Stimulated activated memory B cell treated with anti-CD40 and anti-IgM and Interleukin-4, amounts not matched to agents 10 μg/mL and 1 μg/mL and 100 μg/mL, for 72 hours (primary cell): Measurements from ENCODE around the gene PANK3.
A peak's percentile ranks its signal among the peaks of the same experiment; 100 is the strongest.
"Not testable (repeated sequence)": the region's sequence is repeated elsewhere in the genome, so short reads cannot be mapped to it uniquely, and the experiment has no call there.

Experiments used
- ATAC-seq: fragments of 150-1000 bp; cut with Tn5 transposase; 2 replicates; pipeline ENCODE4 v1.10.0; 2021
- H3K27ac Mint-ChIP-seq: one replicate; pipeline ENCODE4 v1.8.0; 2022; ENCODE audit warnings: mild to moderate bottlenecking, mixed read lengths
- H3K27me3 Mint-ChIP-seq: one replicate; pipeline ENCODE4 v1.8.0; 2022; ENCODE audit warnings: mixed read lengths
- H3K36me3 Mint-ChIP-seq: one replicate; pipeline ENCODE4 v1.8.0; 2022; ENCODE audit warnings: mixed read lengths
- H3K4me1 Mint-ChIP-seq: one replicate; pipeline ENCODE4 v1.8.0; 2022; ENCODE audit warnings: mixed read lengths
- H3K4me3 Mint-ChIP-seq: one replicate; pipeline ENCODE4 v1.8.0; 2022; ENCODE audit warnings: mild to moderate bottlenecking, moderate library complexity, mixed read lengths
- H3K9me3 Mint-ChIP-seq: one replicate; pipeline ENCODE4 v1.8.0; 2022; ENCODE audit warnings: mixed read lengths

PANK3 gene

DNA sequence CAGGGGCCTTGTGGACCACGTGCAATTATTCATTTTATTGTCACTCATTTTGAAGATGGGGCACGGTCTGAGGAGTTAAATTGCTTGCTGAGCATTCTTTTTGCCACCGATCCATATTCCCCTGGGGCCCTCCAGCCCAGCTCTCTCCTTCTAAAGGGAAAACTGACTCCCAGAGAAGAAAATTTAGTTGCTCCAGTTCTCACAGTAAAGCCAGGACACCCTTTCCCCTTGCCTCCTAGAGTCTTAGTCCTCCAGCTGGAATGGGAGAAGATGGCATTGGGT is 1.0 kb upstream of the PANK3 start:
- Mint-ChIP-seq H3K9me3 (no peaks in the 10 kb centered on the region), H3K4me3 (peak overlapping the region; percentile 75), H3K4me1 (peaks cover 39% of the 10 kb centered on the region), H3K36me3 (no peaks in the 10 kb centered on the region), H3K27ac (peak overlapping the region; percentile 89), H3K27me3 (no peaks in the 10 kb centered on the region)
- no peak for ATAC-seq

DNA sequence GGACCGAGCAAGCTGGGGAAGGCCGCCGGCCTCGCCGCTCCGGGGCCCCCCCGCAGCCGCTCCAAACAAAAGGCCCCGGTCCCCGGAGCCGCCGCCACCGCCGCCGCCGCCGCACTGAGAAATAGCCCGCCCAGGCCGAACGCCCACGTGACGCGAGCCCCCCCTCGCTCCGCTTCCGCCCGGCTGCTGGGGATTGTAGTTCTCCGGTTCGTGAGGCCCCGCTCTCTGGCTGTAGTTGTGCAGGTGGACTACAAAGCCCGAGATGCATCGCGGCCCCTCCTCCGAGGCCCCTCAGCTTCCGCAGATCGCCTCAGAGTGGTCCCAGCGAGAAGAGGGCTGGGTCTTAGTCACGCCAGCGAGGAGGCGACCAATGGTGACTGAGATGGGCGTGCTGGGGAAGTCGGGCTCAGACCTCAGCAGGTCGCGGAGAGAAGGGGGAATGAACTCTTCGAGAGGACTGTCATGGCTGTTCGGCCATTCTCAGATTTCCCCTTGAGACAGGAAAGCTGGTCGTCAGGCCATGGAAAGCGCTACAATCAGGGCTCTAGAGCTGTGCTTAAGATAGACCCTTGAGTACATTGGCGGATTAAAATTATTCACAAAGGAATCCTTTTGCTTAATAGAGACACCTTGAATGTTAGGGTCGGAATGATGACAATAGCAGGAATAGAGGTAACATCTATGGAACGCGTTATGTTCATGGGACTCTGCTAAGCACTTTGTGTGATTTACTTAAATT is 489 bp upstream of the PANK3 start:
- H3K4me1 Mint-ChIP-seq = peaks cover 41% of the 10 kb centered on the region
- H3K4me3 Mint-ChIP-seq = peak overlapping the region; percentile 75
- peak; percentile 99 for ATAC-seq
- no peaks in the 10 kb centered on the region for H3K36me3 Mint-ChIP-seq
- H3K27ac Mint-ChIP-seq = peak overlapping the region; percentile 89
- no peaks in the 10 kb centered on the region for H3K9me3 Mint-ChIP-seq
- no peaks in the 10 kb centered on the region for H3K27me3 Mint-ChIP-seq

DNA sequence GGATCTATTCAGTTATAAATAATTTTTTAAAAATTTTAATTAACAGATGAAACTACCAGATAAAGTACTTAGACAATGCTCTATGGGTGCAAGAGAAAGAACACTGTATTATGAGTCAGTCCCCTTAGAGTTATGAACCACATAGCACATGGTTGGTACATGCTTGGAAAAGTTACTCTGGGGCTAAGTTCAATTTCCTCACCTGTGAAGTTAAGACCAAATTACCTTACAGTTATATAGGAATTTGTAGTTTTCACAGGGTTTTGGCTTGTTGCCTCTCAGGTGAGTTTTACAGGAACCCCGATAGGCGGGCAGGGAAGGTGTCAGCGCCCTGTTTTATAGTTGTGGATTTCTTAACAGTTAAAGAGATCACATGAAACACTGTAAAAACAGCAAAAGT is 1.2 kb downstream of the PANK3 start:
- Mint-ChIP-seq H3K27ac (peak overlapping the region; percentile 89), H3K4me3 (peak overlapping the region; percentile 87), H3K9me3 (no peaks in the 10 kb centered on the region), H3K4me1 (peaks cover 34% of the 10 kb centered on the region), H3K36me3 (peaks cover under 1% of the 10 kb centered on the region), H3K27me3 (no peaks in the 10 kb centered on the region)
- no peak for ATAC-seq

DNA sequence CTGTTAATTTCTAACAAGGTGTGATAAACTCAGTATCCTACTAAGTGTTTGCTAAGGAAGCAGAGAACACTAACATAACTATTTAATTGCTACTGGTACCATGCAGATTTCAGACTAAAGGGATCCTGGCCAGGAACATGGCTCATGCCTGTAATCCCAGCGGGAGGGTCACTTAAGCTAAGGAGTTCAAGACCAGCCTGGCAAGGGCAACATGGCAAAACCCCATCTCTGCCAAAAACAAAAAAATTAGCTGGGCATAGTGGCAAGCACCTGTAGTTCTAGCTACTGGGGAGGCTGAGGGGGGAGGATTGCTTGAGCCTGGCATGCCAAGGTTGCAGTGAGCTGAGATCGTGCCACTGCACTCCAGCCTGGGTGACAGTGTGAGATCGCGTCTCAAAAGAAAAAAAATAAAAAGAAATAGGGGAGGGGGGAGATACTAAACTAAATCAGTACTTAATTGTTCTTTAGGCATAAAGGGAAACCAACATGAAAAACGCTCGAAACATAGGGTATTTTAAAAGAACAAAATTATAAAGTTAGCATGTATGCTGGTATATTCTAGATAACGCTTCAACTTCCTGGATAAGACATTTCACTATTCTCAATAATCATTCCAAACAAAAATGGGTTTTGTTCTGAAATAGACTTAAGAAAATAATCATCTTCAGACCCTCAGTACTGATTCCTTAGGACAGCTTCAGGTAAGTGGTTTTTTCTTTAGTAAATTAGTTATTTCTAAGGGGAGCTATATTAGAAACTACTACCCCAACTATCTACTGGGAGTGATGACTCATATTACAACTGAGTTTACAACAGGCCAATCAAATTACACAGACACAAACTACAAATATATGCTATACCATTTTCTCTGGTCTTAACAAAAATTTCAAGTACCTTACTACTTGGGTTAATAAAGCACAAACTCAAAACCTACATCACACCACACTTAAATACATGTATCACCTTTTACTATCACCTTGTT is 3.5 kb downstream of the PANK3 start:
- peaks cover 13% of the 10 kb centered on the region for H3K36me3 Mint-ChIP-seq
- no peak overlapping the region for H3K27ac Mint-ChIP-seq
- H3K4me3 Mint-ChIP-seq = peak overlapping the region; percentile 29
- ATAC-seq = no peak
- H3K9me3 Mint-ChIP-seq = no peaks in the 10 kb centered on the region
- no peaks in the 10 kb centered on the region for H3K27me3 Mint-ChIP-seq
- peaks cover 45% of the 10 kb centered on the region for H3K4me1 Mint-ChIP-seq

DNA sequence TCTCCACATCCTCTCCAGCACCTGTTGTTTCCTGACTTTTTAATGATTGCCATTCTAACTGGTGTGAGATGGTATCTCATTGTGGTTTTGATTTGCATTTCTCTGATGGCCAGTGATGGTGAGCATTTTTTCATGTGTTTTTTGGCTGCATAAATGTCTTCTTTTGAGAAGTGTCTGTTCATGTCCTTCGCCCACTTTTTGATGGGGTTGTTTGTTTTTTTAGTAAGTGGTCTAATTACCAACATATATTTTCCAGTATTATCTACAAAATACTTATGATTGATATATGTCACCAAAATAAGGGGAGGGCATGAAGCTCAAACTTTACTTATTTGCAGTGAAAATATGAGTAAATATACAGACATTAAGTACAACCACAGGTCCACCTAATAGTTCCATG is 5.0 kb downstream of the PANK3 start:
- H3K27me3 Mint-ChIP-seq, ATAC-seq, H3K4me3 Mint-ChIP-seq, H3K9me3 Mint-ChIP-seq, H3K27ac Mint-ChIP-seq: not testable (repeated sequence)
- peaks cover 25% of the 10 kb centered on the region for H3K36me3 Mint-ChIP-seq
- H3K4me1 Mint-ChIP-seq = peaks cover 45% of the 10 kb centered on the region

DNA sequence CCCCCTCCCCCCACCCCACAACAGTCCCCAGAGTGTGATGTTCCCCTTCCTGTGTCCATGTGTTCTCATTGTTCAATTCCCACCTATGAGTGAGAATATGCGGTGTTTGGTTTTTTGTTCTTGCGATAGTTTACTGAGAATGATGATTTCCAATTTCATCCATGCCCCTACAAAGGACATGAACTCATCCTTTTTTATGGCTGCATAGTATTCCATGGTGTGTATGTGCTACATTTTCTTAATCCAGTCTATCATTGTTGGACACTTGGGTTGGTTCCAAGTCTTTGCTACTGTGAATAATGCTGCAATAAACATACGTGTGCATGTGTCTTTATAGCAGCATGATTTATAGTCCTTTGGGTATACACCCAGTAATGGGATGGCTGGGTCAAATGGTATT is 5.5 kb downstream of the PANK3 start:
- peaks cover 45% of the 10 kb centered on the region for H3K4me1 Mint-ChIP-seq
- H3K9me3 Mint-ChIP-seq, H3K27me3 Mint-ChIP-seq, ATAC-seq, H3K27ac Mint-ChIP-seq, H3K4me3 Mint-ChIP-seq: not testable (repeated sequence)
- peaks cover 25% of the 10 kb centered on the region for H3K36me3 Mint-ChIP-seq

DNA sequence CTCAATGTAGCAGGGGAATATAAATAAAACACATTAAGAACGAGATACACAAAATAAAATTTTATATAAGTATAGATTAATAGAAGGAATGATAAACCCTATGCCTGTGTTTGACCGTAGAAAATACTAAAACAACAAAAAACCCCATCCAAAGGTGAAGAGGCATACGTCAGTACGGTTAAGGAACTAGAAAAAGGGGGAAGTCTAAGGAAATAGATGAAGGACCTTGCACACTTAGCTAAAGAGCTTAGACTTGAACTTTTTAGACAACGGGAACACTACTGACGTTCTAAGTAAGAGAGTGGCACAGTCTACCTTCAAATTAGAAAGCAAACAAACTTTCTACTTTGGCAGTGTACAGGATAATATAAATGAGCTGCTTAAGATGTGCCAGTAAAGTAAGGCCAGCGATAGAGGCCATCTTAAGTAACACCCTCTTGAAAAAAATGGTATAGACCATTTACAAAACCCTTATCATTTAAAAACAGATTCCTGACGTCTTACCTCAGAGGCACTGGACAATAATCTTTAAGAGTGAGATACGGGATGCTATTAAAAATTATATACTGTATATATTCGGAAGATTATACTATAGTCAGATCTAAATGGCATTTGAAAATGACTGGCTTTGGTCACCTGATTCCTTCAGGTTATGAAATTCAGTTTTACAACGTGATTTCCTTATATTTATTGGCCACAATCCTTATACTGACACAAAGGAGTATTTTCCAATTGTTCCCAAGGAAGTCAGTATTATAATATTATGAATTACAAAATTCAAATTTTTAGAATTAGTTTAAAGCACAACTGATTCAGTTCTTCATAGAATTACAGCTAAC is 8.5 kb downstream of the PANK3 start:
- no peaks in the 10 kb centered on the region for H3K9me3 Mint-ChIP-seq
- ATAC-seq = no peak
- no peak overlapping the region for H3K27ac Mint-ChIP-seq
- H3K27me3 Mint-ChIP-seq = no peaks in the 10 kb centered on the region
- H3K36me3 Mint-ChIP-seq = peaks cover 31% of the 10 kb centered on the region
- H3K4me1 Mint-ChIP-seq = peaks cover 18% of the 10 kb centered on the region
- H3K4me3 Mint-ChIP-seq = no peak overlapping the region

DNA sequence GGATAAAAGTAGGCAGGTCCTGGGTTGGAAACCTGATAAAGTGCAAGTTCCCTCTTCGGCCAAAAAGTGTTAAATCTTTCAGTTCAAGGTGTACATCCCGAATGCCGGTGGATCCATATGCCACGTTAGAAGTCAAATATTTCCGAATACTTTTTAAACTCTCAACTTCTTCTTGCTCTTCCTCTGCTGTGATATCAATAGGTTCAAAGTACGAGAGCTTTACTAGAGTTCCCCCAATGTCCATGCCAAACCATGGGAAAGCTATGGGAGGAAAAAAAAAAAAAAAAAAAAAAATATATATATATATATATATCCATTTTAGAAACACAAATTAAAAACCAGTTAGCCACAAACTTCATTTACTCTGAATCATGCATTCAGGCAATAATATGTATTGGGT is 10.4 kb downstream of the PANK3 start:
- Mint-ChIP-seq H3K36me3 (peaks cover 36% of the 10 kb centered on the region), H3K27ac (no peak overlapping the region)

DNA sequence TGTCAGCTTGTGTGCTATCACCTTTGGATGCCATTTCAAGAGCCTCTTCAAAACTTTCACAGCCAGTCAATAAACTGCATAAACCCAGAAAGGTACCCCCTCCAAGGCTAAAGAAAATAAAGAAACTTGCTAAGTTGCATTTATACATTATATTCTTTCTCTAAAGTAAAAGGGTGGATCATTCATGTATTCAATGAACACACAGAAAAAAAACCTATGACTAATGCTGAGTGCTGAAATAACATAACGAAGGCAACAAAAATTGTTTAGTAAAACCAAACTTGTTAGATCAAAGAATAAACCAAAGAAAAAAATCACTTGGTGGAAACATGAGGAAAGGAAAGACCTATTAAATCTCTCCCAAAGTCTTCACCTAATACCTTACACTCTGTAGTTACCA is 15.2 kb downstream of the PANK3 start:
- Mint-ChIP-seq H3K27me3 (no peaks in the 10 kb centered on the region), H3K9me3 (no peaks in the 10 kb centered on the region), H3K27ac (no peak overlapping the region), H3K4me1 (no peaks in the 10 kb centered on the region), H3K36me3 (peaks cover 27% of the 10 kb centered on the region), H3K4me3 (no peak overlapping the region)
- no peak for ATAC-seq

More for the DNA sequence above, 10.4 kb downstream of the PANK3 start:
- Mint-ChIP-seq H3K4me1 (peaks cover 11% of the 10 kb centered on the region), H3K9me3 (no peaks in the 10 kb centered on the region), H3K27me3 (no peaks in the 10 kb centered on the region), H3K4me3 (no peak overlapping the region)
- no peak for ATAC-seq

DNA sequence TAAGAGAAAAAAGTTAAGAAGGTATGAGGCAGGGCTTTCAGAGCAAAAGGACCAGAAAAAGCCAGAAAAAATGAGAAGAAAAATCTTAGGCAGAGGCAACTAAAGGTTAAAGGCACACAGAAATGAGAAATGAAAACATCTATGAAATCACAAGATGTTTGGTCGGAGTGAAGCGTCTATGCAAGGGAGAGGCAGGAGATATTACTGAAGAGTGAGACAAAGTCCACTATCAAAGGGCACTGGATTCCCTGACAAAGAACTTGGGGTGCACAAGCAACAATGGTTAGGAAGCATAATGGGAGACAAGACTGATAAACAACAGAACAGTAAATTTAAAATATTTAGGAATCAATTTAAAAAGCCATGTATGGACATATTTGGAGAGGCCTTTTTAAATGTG is 16.9 kb downstream of the PANK3 start:
- Mint-ChIP-seq H3K4me3 (no peak overlapping the region), H3K27ac (no peak overlapping the region), H3K36me3 (peaks cover 23% of the 10 kb centered on the region), H3K4me1 (no peaks in the 10 kb centered on the region), H3K27me3 (no peaks in the 10 kb centered on the region), H3K9me3 (no peaks in the 10 kb centered on the region)
- no peak for ATAC-seq

DNA sequence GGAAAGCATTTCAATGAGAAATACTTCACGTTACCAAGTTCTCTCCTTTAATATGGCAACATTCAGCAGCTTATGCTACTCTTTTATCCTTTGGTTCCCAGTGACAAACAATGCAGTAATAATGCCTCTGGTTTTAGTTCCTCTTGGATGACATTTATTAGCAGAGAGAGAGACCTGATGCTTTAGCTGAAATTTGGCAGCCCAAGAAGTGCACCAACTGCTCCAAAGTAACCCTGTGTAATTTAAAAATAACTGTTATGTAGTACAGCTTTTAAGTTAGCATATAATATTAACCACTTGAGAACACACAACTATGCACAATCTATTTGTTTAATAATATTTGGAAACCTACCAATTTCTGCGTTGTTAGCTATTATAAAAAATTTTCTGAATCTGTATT is 21.8 kb downstream of the PANK3 start:
- no peaks in the 10 kb centered on the region for H3K4me1 Mint-ChIP-seq
- no peak overlapping the region for H3K4me3 Mint-ChIP-seq
- no peak for ATAC-seq
- no peak overlapping the region for H3K27ac Mint-ChIP-seq
- H3K9me3 Mint-ChIP-seq = no peaks in the 10 kb centered on the region
- H3K27me3 Mint-ChIP-seq = no peaks in the 10 kb centered on the region
- peaks cover 46% of the 10 kb centered on the region for H3K36me3 Mint-ChIP-seq

DNA sequence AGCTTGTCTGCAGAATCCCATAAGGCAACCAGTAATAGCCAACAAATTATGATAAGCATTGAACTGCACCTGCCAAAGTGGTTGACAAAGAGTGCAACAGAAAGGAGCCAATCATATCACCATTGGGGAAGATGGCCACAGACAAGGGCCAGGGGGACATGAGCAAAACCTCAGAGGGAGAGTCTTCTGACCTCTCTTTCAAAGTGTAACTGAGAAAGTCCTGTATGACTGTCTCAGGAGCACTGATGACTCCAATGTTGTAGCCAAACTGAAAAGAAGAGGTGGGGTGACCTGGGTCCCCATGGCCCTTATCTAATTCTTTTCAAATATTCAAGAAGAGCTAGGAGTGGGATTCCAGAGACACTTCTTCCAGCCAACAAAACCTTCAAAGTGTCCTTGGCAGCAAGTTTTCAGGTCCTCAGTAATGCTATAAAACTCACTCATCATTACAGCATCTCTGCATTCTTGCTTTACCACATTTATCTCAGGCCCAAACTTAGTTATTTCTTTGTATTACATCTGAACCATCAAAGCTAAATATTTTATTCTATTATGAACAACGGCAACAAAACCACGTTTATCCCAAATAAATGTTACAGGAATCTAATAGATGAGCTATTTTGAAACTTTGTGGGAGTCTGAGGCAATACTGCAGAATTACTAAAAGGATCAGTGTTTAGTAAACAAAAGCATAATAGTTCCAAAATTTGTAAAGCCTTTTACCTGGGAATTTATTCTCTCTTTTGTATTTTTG is 25.6 kb downstream of the PANK3 start:
- Mint-ChIP-seq H3K4me3 (no peak overlapping the region), H3K36me3 (peaks cover 51% of the 10 kb centered on the region), H3K27ac (no peak overlapping the region)

DNA sequence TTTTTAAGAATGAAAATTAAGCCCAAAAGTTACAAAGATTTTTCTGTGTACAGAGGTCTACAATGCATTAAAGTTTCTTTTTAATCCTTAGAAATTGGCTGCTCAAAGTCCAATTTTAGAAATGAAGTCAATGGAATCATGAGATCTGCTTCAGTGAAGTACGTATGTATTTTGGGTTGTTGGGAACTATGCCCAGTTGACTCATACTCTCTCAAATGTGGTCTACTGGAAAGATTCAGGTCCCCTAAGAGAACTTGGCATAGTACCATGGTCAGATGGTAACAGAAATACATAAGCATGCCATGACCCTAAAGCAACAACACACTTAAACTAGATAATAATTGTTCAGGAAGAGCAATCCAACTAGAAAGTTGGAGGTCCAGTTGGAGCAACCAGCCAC is 27.0 kb downstream of the PANK3 start:
- H3K4me1 Mint-ChIP-seq = no peaks in the 10 kb centered on the region
- no peaks in the 10 kb centered on the region for H3K27me3 Mint-ChIP-seq
- no peak overlapping the region for H3K27ac Mint-ChIP-seq
- H3K9me3 Mint-ChIP-seq = peaks cover 2% of the 10 kb centered on the region
- H3K36me3 Mint-ChIP-seq = peaks cover 58% of the 10 kb centered on the region
- ATAC-seq = no peak
- H3K4me3 Mint-ChIP-seq = no peak overlapping the region

More for the DNA sequence above, 25.6 kb downstream of the PANK3 start:
- Mint-ChIP-seq H3K4me1 (no peaks in the 10 kb centered on the region), H3K9me3 (no peaks in the 10 kb centered on the region), H3K27me3 (no peaks in the 10 kb centered on the region)
- no peak for ATAC-seq

DNA sequence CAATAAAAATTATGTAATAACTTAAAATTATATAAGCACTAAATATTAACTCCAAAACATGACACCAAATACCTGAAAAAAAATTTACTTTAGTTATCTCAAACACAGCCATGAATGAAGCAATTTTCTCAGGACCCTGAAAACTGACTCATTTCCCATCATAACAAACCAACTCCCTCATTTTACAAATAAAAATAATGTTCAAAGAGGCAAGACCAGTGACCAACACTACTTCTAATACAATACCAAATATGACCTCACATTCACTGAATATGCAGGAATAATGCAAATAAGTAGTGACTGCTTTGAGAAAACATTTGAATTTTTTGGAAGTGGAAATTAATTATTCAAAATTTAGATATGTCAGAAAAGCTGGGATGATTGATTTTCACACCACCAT is 28.5 kb downstream of the PANK3 start:
- Mint-ChIP-seq H3K4me3 (no peak overlapping the region), H3K27me3 (no peaks in the 10 kb centered on the region), H3K4me1 (no peaks in the 10 kb centered on the region), H3K27ac (no peak overlapping the region), H3K36me3 (peaks cover 46% of the 10 kb centered on the region), H3K9me3 (peaks cover 2% of the 10 kb centered on the region)
- ATAC-seq = no peak

DNA sequence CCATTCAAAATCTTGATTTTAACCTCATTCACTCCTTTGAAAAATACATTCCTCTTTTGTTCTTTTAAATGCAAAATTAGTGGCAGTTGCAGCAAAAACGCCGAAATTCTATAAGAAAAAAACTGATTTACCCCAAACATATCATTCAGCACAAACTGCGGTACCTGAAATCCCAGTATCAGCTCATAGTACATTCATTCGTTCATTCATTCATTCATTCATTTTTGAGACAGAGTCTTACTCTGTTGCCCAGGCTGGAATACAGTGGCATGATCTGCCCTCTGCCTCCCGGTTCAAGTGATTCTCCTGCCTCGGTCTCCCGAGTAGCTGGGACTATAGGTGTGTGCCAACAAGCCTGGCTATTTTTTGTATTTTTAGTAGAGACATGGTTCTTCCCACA is 29.6 kb downstream of the PANK3 start:
- peaks cover 8% of the 10 kb centered on the region for H3K9me3 Mint-ChIP-seq
- no peak for ATAC-seq
- no peak overlapping the region for H3K4me3 Mint-ChIP-seq
- no peaks in the 10 kb centered on the region for H3K27me3 Mint-ChIP-seq
- no peaks in the 10 kb centered on the region for H3K4me1 Mint-ChIP-seq
- H3K27ac Mint-ChIP-seq = no peak overlapping the region
- H3K36me3 Mint-ChIP-seq = peaks cover 50% of the 10 kb centered on the region
